ENCODE data around the gene BMPER.

- TF ChIP-seq CTCF (conservative IDR thresholded peaks at IDR 0.05) (no peak), EZH2 (IDR thresholded peaks at IDR 0.05; ENCODE audit: low read depth) (no peak)
Observed at GRCh38 chr7:34175837-34176236, 270.5 kb downstream of the BMPER start.
